CD4-positive, alpha-beta T cell treated with Interleukin-6 at 100 ng/mL for 8 hours (primary cell): ENCODE measurements around the gene PPP1R2.
"Not testable (repeated sequence)": the region's sequence is repeated elsewhere in the genome, so short reads cannot be mapped to it uniquely, and the experiment has no call there.

ENCODE experiments used
- DNase-seq: peaks from one replicate; pipeline ENCODE4 v3.0.0-alpha.2; 2020; ENCODE audit warnings: mixed read lengths, low spot score

Gene PPP1R2

GRCh38 chr3:195542698-195543499 lies at the start of gene PPP1R2:
TSS of gene PPP1R2 (minus strand) at chr3:195543325. CDS start at chr3:195543025, 300 bp downstream.
- peak; percentile 87 for DNase-seq

GRCh38 chr3:195591852-195592251 lies 48.7 kb upstream of the PPP1R2 start:
- no peak for DNase-seq

- no peak for DNase-seq
Measured at GRCh38 chr3:195591220-195591619, 48.1 kb upstream of the PPP1R2 start.

- not testable (repeated sequence) for DNase-seq
Measured at GRCh38 chr3:195590381-195590780, 47.3 kb upstream of the PPP1R2 start.

- not testable (repeated sequence) for DNase-seq
Measured at GRCh38 chr3:195589796-195590195, 46.7 kb upstream of the PPP1R2 start.

GRCh38 chr3:195587824-195588223 lies 44.7 kb upstream of the PPP1R2 start:
- DNase-seq = no peak

GRCh38 chr3:195587406-195587805 lies 44.3 kb upstream of the PPP1R2 start:
- DNase-seq = no peak

- no peak for DNase-seq
Measured at GRCh38 chr3:195584543-195584870, 41.4 kb upstream of the PPP1R2 start.

- DNase-seq = no peak
Measured at GRCh38 chr3:195583831-195584542, 40.9 kb upstream of the PPP1R2 start, which contains the start of gene APOD. TSS of gene APOD (minus strand) at chr3:195583940. CDS start at chr3:195579461, 4,479 bp downstream.

GRCh38 chr3:195582947-195583346 lies 39.8 kb upstream of the PPP1R2 start:
- no peak for DNase-seq

- no peak for DNase-seq
Measured at GRCh38 chr3:195580744-195581443, 37.8 kb upstream of the PPP1R2 start.

GRCh38 chr3:195579281-195579680 lies 36.2 kb upstream of the PPP1R2 start:
- DNase-seq = no peak

- no peak for DNase-seq
Measured at GRCh38 chr3:195578565-195578964, 35.4 kb upstream of the PPP1R2 start.

GRCh38 chr3:195577645-195578177 lies 34.6 kb upstream of the PPP1R2 start:
- DNase-seq = no peak

- no peak for DNase-seq
Measured at GRCh38 chr3:195574497-195575304, 31.6 kb upstream of the PPP1R2 start.

GRCh38 chr3:195573611-195574496 lies 30.7 kb upstream of the PPP1R2 start:
- no peak for DNase-seq

- DNase-seq = no peak
Measured at GRCh38 chr3:195571361-195571760, 28.2 kb upstream of the PPP1R2 start.

GRCh38 chr3:195570912-195571311 lies 27.8 kb upstream of the PPP1R2 start:
- DNase-seq = no peak

GRCh38 chr3:195570344-195570743 lies 27.2 kb upstream of the PPP1R2 start:
- DNase-seq = no peak

- no peak for DNase-seq
Measured at GRCh38 chr3:195568630-195569029, 25.5 kb upstream of the PPP1R2 start.

- no peak for DNase-seq
Measured at GRCh38 chr3:195566797-195567196, 23.7 kb upstream of the PPP1R2 start.
